ENCODE results near the gene ELFN1.

DNA sequence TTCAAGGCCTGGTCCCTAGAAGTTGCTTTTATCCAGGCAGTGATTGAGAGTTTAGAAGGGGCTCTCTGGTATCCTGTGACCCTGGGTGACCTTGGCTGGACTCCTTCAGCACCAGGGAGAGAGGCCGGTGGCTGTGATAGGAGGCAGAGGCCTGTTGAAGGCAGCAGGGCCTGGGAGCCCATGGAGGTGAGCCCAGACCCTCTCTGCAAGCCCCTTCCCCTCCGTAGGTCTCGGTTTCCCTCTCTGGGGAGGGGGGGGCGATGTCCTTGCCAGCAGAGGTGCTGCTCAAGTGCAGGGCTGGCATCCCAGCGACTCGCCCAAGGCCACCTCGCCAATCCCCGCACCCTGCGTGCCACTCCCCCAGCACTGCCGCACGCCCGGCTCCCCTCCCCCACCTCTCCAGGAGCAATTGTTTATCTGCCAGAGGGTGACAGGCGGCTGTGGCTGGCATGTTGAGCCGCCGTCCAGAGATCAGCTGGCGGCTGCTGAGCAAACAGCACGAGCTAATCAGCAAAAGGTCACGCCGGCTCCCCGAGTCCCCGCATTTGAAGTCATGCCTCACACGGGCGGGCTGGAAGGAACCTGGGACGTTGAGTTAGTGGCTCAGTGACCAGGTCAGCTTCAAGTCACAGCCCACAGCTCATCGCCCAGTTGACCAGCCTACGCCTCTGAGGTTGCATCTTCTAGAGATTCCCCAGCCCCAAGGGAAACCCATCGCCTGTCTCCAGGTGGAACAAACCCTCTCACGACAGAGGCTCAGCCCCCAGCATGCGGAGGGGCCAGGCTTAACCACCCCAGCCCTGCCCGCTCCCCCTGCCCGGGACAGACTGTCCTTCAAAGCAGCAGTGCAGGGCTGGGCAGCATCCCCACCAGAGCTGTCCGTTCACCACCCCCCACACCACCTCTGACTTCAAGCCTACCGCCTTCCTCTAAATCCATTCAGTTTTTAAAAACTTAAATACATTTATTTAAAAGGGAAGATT, 43.7 kb downstream of the ELFN1 start:
- 0 out of 2 replicates have a peak, but pooled peaks have one; percentile 29 for TF ChIP-seq RAD21 (IDR thresholded peaks at IDR 0.05; ENCODE audit: low read length)
- no peak for TF ChIP-seq EZH2phosphoT487 (IDR thresholded peaks at IDR 0.05; ENCODE audit: borderline replicate concordance, low read depth)
- TF ChIP-seq EP300 (IDR thresholded peaks at IDR 0.05; ENCODE audit: borderline replicate concordance in 1 of 2, low read depth in 1 of 2, low read length in 1 of 2), result peak in 1 of 2 experiments; percentile 70; a peak in 1 of 4 replicates
- TF ChIP-seq, protein P1, sequence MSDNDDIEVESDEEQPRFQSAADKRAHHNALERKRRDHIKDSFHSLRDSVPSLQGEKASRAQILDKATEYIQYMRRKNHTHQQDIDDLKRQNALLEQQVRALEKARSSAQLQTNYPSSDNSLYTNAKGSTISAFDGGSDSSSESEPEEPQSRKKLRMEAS (IDR thresholded peaks at IDR 0.05; ENCODE audit: low read depth), result no peak
- TF ChIP-seq GABPA (IDR thresholded peaks at IDR 0.05; ENCODE audit: low read depth), result no peak
- TF ChIP-seq, protein P2, sequence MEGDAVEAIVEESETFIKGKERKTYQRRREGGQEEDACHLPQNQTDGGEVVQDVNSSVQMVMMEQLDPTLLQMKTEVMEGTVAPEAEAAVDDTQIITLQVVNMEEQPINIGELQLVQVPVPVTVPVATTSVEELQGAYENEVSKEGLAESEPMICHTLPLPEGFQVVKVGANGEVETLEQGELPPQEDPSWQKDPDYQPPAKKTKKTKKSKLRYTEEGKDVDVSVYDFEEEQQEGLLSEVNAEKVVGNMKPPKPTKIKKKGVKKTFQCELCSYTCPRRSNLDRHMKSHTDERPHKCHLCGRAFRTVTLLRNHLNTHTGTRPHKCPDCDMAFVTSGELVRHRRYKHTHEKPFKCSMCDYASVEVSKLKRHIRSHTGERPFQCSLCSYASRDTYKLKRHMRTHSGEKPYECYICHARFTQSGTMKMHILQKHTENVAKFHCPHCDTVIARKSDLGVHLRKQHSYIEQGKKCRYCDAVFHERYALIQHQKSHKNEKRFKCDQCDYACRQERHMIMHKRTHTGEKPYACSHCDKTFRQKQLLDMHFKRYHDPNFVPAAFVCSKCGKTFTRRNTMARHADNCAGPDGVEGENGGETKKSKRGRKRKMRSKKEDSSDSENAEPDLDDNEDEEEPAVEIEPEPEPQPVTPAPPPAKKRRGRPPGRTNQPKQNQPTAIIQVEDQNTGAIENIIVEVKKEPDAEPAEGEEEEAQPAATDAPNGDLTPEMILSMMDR (IDR thresholded peaks at IDR 0.05), result no peak
- TF ChIP-seq POLR2AphosphoS5 (IDR thresholded peaks at IDR 0.05; ENCODE audit: low read depth, low read length), result no peak
